Aorta (tissue), 5 donors: Measurements from ENCODE around the gene NTSR1. TPM values are rescaled to one million over a fixed set of nuclear protein-coding genes. Genes with fewer than 3 reads are reported as not detected.

ENCODE experiments used
- ATAC-seq: fragments of 200-7000 bp; cut with Tn5 transposase; one replicate; pipeline ENCODE4 v1.9.1; 2022; ENCODE audit warnings: moderate library complexity; ENCODE audit not compliant: low FRiP score
- DNase-seq, 2 donors: peaks; one replicate each; pipeline ENCODE4 v3.0.0-alpha.2; 2020
- H3K27ac ChIP-seq, 2 donors: one replicate each; pipeline ENCODE4 v1.5.1; 2013; ENCODE audit warnings: low read length in 2 of 2, mild to moderate bottlenecking in 2 of 2, moderate library complexity in 2 of 2, control low read depth in 1 of 2, inconsistent platforms in 1 of 2, low read depth in 1 of 2
- H3K27me3 ChIP-seq, 2 donors: one replicate each; pipeline ENCODE4 v1.6.1; 2013; ENCODE audit warnings: control low read depth in 1 of 2, low read length in 1 of 2, mild to moderate bottlenecking in 1 of 2, moderate library complexity in 1 of 2; ENCODE audit not compliant: insufficient read depth in 2 of 2, control insufficient read depth in 1 of 2
- H3K36me3 ChIP-seq, 2 donors: one replicate each; pipeline ENCODE4 v1.6.1; 2013; ENCODE audit warnings: control low read depth in 1 of 2, low read length in 1 of 2, mild to moderate bottlenecking in 1 of 2; ENCODE audit not compliant: insufficient read depth in 2 of 2, control insufficient read depth in 1 of 2
- H3K4me1 ChIP-seq, 2 donors: one replicate each; pipeline ENCODE4 v1.6.1; 2013; ENCODE audit warnings: low read length in 2 of 2, control low read depth in 1 of 2, mild to moderate bottlenecking in 1 of 2, moderate library complexity in 1 of 2; ENCODE audit not compliant: insufficient read depth in 2 of 2, control insufficient read depth in 1 of 2
- H3K4me3 ChIP-seq, 2 donors: one replicate each; pipeline ENCODE4 v1.5.1; 2013; ENCODE audit warnings: low read length in 2 of 2, control low read depth in 1 of 2, mild to moderate bottlenecking in 1 of 2
- H3K9me3 ChIP-seq: one replicate; pipeline ENCODE4 v1.6.1; 2013; ENCODE audit warnings: mild to moderate bottlenecking, low read length; ENCODE audit not compliant: control insufficient read depth
- WGBS, 2 donors: extraction: QIAGEN DNeasy Blood & Tissue Kit; methylation state at CpG; one replicate each; pipeline ENCODE4 v1.1.7; 2013; 5-methylcytosine and 5-hydroxymethylcytosine counted together
- intact Hi-C, 2 donors: fragments of 100-400 bp; cut with DNase I; formaldehyde crosslinking; loops; one replicate each; pipeline versions ENCODE4 v1.14.2 to v1.15.0; 2022
- polyA plus RNA-seq, 2 donors: library from polyadenylated mRNA; stranded (reverse); fragments of 200-250 nt; gene quantifications; one replicate each; pipeline ENCODE4 v1.2.3, GENCODE V29; 2013
- total RNA-seq, 2 donors: library from RNA; stranded (reverse); fragmentation: NEBNext Ultra II Directional; extraction: Animal tissue kit (Norgen Biotek cat#: 25700); gene quantifications; one replicate each; pipeline ENCODE4 v1.2.1, GENCODE V29; 2021
- donor health status: healthy with polysubstance abuse.
- donor health status: Bipolar disorder and iron deficiency.
- donor health status: DM: no; HTN: no; CAD: no.
- donor health status: DM: no; HTN: no; CAD: no.
- donor health status: DM: yes; HTN: yes; CAD: no.

Gene NTSR1
- total and polyA plus RNA-seq, 4 donors, result not detected

- ATAC-seq (no peak), DNase-seq (peak; percentile 35 to 69)
- Histone ChIP-seq H3K27me3 (no peaks in the 10 kb centered on the region), H3K9me3 (peaks cover 8% of the 10 kb centered on the region), H3K27ac (no peak overlapping the region), H3K4me1 (no peaks in the 10 kb centered on the region), H3K36me3 (no peaks in the 10 kb centered on the region), H3K4me3 (no peak overlapping the region)
- 86 to 87% methylated on average over 30 to 31 of the region's 31 CpGs for WGBS, 2 donors
- intact Hi-C loops, result no loop called here
Observed at GRCh38 chr20:62726716-62727583, 18.3 kb downstream of the NTSR1 start.

GRCh38 chr20:62727584-62728027 lies 19.0 kb downstream of the NTSR1 start:
- no peaks in the 10 kb centered on the region for H3K36me3 ChIP-seq
- H3K4me3 ChIP-seq, result no peak overlapping the region
- intact Hi-C loops, result no loop called here
- H3K27me3 ChIP-seq, result no peaks in the 10 kb centered on the region
- 80 to 86% methylated on average over 15 of the region's 15 CpGs for WGBS, 2 donors
- ATAC-seq (peak; percentile 30), DNase-seq (peak; percentile 38 to 70)
- H3K27ac ChIP-seq, result no peak overlapping the region
- peaks cover 4% of the 10 kb centered on the region for H3K9me3 ChIP-seq
- no peaks in the 10 kb centered on the region for H3K4me1 ChIP-seq

GRCh38 chr20:62728028-62728780 lies 19.6 kb downstream of the NTSR1 start:
- DNase-seq, result peak; percentile 37 to 66
- no peaks in the 10 kb centered on the region for H3K36me3 ChIP-seq
- no peak overlapping the region for H3K4me3 ChIP-seq
- no peaks in the 10 kb centered on the region for H3K4me1 ChIP-seq
- H3K9me3 ChIP-seq, result peaks cover 4% of the 10 kb centered on the region
- H3K27ac ChIP-seq, result no peak overlapping the region
- ATAC-seq, result peak; percentile 9
- 59 to 66% methylated on average over 26 of the region's 26 CpGs for WGBS, 2 donors
- intact Hi-C loops, result no loop called here
- H3K27me3 ChIP-seq, result no peaks in the 10 kb centered on the region

GRCh38 chr20:62728781-62729300 lies 20.2 kb downstream of the NTSR1 start:
- Histone ChIP-seq H3K27ac (no peak overlapping the region), H3K4me3 (no peak overlapping the region)

GRCh38 chr20:62730481-62730880 lies 21.8 kb downstream of the NTSR1 start:
- Histone ChIP-seq H3K27ac (no peak overlapping the region), H3K4me1 (no peaks in the 10 kb centered on the region), H3K4me3 (no peak overlapping the region), H3K9me3 (no peaks in the 10 kb centered on the region), H3K27me3 (no peaks in the 10 kb centered on the region), H3K36me3 (no peaks in the 10 kb centered on the region)
- ATAC-seq (no peak), DNase-seq (peak in 1 of 2 donors; percentile 32)
- WGBS, 2 donors, result 93 to 94% methylated on average over 13 of the region's 13 CpGs
- intact Hi-C loops, result no loop called here

More at GRCh38 chr20:62728781-62729300, 20.2 kb downstream of the NTSR1 start:
- intact Hi-C loops, result no loop called here
- peak; percentile 20 to 39 for DNase-seq
- Histone ChIP-seq H3K36me3 (no peaks in the 10 kb centered on the region), H3K4me1 (no peaks in the 10 kb centered on the region), H3K9me3 (peaks cover 4% of the 10 kb centered on the region), H3K27me3 (no peaks in the 10 kb centered on the region)
- no peak for ATAC-seq
- WGBS, 2 donors, result 74 to 77% methylated on average over 9 of the region's 9 CpGs

- intact Hi-C loops, result no loop called here
- Histone ChIP-seq H3K4me3 (no peak overlapping the region), H3K36me3 (no peaks in the 10 kb centered on the region), H3K4me1 (no peaks in the 10 kb centered on the region), H3K27me3 (no peaks in the 10 kb centered on the region), H3K9me3 (no peaks in the 10 kb centered on the region), H3K27ac (no peak overlapping the region)
- WGBS, 2 donors, result 66 to 75% methylated on average over 13 of the region's 13 CpGs
- DNase-seq (no peak), ATAC-seq (no peak)
Observed at GRCh38 chr20:62732031-62732760, 23.6 kb downstream of the NTSR1 start.

GRCh38 chr20:62732842-62733525 lies 24.3 kb downstream of the NTSR1 start:
- Histone ChIP-seq H3K9me3 (no peaks in the 10 kb centered on the region), H3K27ac (no peak overlapping the region), H3K4me3 (no peak overlapping the region), H3K36me3 (no peaks in the 10 kb centered on the region), H3K27me3 (no peaks in the 10 kb centered on the region), H3K4me1 (no peaks in the 10 kb centered on the region)
- DNase-seq (no peak), ATAC-seq (no peak)
- intact Hi-C loops, result no loop called here
- 70 to 78% methylated on average over 27 of the region's 27 CpGs for WGBS, 2 donors

GRCh38 chr20:62733526-62733842 lies 24.8 kb downstream of the NTSR1 start:
- no peak for ATAC-seq
- H3K4me1 ChIP-seq, result no peaks in the 10 kb centered on the region
- no peak overlapping the region for H3K27ac ChIP-seq

More at GRCh38 chr20:62733526-62733842, 24.8 kb downstream of the NTSR1 start:
- no peaks in the 10 kb centered on the region for H3K27me3 ChIP-seq
- H3K9me3 ChIP-seq, result no peaks in the 10 kb centered on the region
- H3K36me3 ChIP-seq, result no peaks in the 10 kb centered on the region
- intact Hi-C loops, result no loop called here
- H3K4me3 ChIP-seq, result no peak overlapping the region
- DNase-seq, result no peak
